Activated CD8-positive, alpha-beta memory T cell treated with anti-CD3 and anti-CD28 coated beads, Interleukin-2, amount 50 U/mL, for 48 hours (primary cell): ENCODE data around the gene RIMKLA.

Source experiments
- DNase-seq: peaks from one replicate; pipeline ENCODE4 v3.0.0-alpha.2; 2020

Gene RIMKLA

DNA sequence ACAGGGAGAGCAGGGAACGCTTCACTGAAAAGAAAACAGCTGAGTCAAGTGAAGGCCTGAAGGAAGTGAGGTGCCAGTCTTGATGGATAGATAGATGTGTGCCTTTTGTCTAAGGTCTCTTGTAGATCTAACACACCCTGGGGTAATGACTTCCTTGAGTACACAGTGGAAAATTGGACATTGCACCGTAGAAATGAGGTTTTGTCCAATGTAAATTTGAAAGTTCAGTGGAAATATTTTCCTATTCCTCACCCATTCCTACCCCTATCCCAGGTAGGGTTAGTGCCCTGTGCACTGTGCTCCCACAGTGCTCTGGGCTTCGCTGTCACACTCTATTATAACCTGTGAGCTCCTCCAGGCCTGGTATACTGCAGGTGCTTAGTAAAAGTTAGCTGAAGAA is 50.9 kb downstream of the RIMKLA start:
- DNase-seq: no peak

GRCh38 chr1:42432714-42433113 is 52.1 kb downstream of the RIMKLA start:
- no peak for DNase-seq

- DNase-seq: no peak
Observed at GRCh38 chr1:42433369-42433768, 52.8 kb downstream of the RIMKLA start.

DNA sequence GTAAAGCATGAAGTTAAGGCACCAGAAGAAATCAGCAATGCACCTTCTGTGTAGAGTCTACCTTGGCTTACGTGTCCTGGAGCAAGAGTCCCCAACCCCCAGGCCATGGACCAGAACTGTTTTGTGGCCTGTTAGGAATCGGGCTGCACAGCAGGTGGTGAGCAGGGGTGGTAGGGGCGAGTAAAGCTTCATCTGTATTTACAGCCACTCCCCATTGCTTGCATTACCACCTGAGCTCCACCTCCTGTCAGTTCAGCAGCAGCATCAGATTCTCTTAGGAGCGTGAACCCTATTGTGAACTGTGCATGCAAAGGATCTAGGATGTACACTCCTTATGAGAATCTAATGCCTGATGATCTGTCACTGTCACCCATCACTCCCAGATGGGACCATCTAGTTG is 53.7 kb downstream of the RIMKLA start:
- no peak for DNase-seq

- DNase-seq: no peak
Observed at GRCh38 chr1:42439940-42440339, 59.3 kb downstream of the RIMKLA start.

DNA sequence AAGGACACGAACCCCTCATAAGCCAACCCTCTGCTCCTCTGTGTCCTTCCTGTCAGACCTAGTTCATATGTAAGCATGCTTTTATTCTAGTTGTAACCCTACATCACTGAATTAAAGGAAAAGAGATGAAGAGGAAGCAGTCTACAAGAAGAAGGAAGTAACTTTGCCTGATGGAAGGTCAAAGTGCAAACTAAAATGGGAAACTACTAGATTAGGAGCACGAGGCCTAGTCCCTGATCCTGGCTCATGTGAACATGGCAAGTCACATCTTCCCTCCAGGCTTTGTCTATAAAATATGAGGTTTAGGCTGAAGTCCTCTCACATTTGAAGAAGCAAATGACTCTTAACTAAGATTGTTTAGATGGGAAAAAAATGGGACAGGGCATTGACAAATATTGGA is 62.1 kb downstream of the RIMKLA start:
- DNase-seq: no peak

- no peak for DNase-seq
Observed at GRCh38 chr1:42449256-42449655, 68.7 kb downstream of the RIMKLA start.

GRCh38 chr1:42450061-42450460 is 69.5 kb downstream of the RIMKLA start:
- no peak for DNase-seq

DNA sequence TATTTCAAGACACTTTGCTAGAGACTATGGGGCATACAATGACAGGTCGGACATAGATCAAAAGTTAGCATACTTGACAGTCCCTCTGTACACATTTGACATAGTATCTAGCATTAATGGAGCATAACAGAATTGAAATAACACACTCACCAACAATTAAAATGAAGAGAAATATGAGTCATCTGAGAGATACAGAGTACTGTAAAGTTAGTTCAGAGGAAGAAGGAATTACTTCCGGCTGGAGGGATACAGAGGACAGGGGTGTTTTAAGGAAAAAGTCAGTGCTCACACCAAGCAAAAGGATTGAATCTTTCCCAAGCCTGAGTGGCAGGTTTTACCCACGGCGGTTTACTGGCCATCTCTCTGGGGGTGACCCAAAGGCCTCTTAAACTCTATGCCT is 72.8 kb downstream of the RIMKLA start:
- DNase-seq: no peak

DNA sequence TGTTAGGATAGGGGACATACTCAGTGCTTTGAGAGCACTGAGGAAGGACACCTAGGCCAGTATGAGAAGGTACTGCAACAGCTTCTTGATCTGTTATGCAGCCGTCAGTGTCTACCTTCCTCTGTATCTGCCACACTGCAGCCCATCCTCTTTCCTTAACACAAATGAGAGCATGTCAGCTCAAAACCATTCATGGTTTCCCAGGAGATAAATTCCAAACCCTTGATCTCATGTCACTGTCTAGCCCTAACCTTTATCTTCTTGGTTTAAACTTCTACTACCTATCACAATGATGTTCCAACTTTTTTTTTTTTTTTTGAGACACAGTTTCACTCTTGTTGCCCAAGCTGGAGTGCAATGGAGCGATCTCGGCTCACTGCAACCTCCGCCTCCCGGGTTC is 73.8 kb downstream of the RIMKLA start:
- no peak for DNase-seq

GRCh38 chr1:42456010-42456753 is 75.6 kb downstream of the RIMKLA start, which contains the start of the genes PPCS and ZMYND12:
TSS of gene PPCS (plus strand) at chr1:42456543. CDS start at chr1:42456566, 23 bp downstream.
TSS of gene ZMYND12 (minus strand) at chr1:42456022. CDS start at chr1:42455997, 25 bp downstream.
- peak; percentile 95 for DNase-seq

- DNase-seq: peak; percentile 81
Observed at GRCh38 chr1:42456754-42457089, 76.1 kb downstream of the RIMKLA start.

DNA sequence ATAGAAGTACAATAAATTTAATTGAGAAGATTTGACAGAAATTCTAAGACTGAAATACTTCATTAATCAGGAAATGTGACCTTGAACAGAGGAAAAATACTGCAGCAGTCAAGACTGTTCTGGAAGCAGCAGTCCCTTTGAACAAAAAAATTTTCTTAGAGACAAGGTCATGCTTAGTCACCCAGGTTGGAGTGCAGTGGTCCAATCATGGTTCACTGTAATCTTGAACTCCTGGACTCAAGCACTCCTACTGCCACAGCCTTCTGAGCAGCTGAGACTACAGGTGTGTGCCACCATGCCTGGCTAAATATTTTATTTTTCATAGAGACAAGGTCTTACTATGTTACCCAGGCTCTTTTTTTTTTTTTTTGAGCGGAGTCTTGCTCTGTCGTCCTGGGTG is 80.6 kb downstream of the RIMKLA start:
- DNase-seq: no peak

- peak; percentile 93 for DNase-seq
Observed at GRCh38 chr1:42462828-42463763, 82.5 kb downstream of the RIMKLA start, which contains the start of gene CCDC30. TSS of gene CCDC30 (plus strand) at chr1:42463286. CDS start at chr1:42480552, 17,266 bp downstream.

GRCh38 chr1:42463921-42464320 is 83.3 kb downstream of the RIMKLA start:
- DNase-seq: no peak

DNA sequence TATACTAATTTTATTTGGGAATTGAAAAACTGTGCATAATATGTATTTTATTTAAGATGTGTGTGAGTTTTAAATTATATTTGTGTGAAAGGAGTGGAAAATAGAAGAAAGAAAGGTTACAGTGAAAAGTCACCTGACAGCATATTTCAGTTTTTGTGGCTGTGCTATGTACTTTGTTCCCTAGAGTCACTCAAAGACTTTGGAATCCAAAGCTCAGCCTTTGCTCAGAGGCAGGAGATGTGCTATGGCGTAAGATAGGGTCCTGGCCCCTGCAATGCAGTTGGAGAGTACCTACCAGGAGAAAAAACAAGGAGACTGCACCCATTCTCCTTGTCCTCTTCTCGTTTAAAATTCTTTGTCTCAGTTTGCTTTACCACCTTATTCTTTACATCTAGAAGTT is 85.4 kb downstream of the RIMKLA start:
- no peak for DNase-seq

DNA sequence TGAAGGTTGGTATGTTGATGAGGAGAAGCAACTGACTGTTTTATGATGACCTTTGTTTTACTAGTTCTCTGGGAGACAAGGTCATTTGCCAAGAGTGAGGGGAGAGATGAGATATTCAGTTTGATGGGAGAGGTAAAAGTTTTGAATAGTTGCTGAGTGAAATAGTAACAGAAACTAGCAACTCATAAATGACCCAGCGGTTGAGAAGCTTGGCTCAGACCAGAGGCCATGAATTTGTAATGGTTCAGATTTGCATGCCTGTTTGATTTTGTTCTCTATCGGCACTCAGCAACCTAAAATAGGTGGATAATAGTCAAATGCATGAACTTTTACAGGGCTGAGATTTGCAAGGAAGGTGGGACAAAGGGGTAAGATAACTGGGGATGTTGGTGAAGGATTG is 89.1 kb downstream of the RIMKLA start:
- no peak for DNase-seq
